GM12891 (cell line): ENCODE data around the gene NDOR1.

Source experiments
- POLR2A ChIP-seq: IDR thresholded peaks from 2 replicates; pipeline ENCODE4 v1.6.1; 2011; ENCODE audit warnings: low read depth, low read length, control low read depth
- POLR2AphosphoS5 ChIP-seq: IDR thresholded peaks from 2 replicates; pipeline ENCODE4 v1.6.1; 2011; ENCODE audit warnings: low read depth, low read length, control low read depth

DNA sequence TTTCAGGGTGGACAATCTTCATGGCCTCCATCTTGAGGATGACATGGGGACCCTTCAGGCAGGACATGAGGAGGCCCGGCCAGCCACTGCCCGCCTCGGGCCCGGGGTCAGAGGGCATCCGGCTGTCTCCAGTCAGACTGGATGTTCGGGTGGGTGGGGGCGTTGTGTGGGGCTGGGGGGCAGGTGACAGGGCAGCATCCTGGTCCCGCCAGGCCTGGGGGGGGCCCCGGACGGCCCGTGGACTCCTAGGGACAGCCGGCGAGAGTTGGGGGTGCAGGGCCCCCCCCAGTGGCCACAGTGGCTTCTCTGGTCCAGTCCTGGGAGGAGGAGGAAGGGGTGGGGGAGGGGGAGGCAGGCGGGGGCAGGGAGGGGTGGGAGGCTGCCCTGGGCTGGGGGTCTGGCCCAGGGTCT is 15.6 kb downstream of the NDOR1 start:
- TF ChIP-seq POLR2A: no peak
- no peak for TF ChIP-seq POLR2AphosphoS5
